ENCODE results near the gene FOXJ3.

The FOXJ3 gene

GRCh38 chr1:42168391-42168670, 166.7 kb downstream of the FOXJ3 start:
- no peaks in the 10 kb centered on the region for H3K36me3 ChIP-seq (ENCODE audit: insufficient read depth, low read length)
- H3K4me1 ChIP-seq (ENCODE audit: control insufficient read depth, insufficient read depth, low read length, unreplicated experiment): peaks cover 6% of the 10 kb centered on the region
- no peak overlapping the region for H3K27ac ChIP-seq (ENCODE audit: low read depth, low read length)
- no peaks in the 10 kb centered on the region for H3K27me3 ChIP-seq (ENCODE audit: insufficient read depth, low read length)
- H2AFZ ChIP-seq (ENCODE audit: low read length, unreplicated experiment): no peak overlapping the region
- no peaks in the 10 kb centered on the region for H3K79me2 ChIP-seq (ENCODE audit: control insufficient read depth, insufficient read depth, low read length, unreplicated experiment)
- no peak overlapping the region for H3K4me3 ChIP-seq (ENCODE audit: low read depth, low read length)

DNA sequence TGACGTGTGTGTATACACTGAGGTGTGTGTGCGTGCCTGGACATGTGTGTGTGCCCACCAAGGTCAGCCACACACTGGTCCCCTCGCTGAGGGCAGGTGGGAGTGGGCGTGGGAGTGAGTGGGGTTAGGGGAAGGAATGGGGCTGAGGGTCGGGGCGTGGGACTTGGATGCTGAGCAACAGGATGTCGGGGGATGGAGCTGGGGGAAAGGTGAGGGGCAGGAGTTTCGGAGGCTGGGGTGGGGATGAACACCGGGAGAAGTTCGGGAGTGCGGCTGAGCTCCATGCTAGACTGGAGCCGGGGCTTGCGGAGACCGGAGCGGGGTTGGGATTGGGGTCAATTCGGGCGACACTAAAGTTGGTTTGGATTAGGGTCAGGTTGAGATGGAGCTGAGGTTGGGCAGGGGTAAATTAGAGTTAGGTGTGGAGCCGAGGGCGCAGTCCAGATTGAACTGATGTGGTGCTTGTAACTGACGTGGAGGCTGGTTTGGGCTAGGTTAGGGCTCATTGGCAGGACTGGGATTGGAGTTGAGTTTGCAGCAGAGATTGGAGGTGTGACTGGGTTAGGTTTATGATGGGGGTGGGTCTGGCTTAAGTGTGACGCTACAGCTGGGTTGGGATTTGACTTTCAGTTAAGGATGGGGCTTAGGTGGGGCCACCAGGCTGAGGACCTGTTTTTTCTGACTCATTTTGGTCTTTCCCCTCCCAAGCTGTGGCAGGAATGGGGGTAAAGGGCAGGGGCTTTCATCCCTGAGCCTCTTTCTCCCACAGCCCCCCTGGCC, 167.2 kb downstream of the FOXJ3 start:
- H3K79me2 ChIP-seq (ENCODE audit: control insufficient read depth, insufficient read depth, low read length, unreplicated experiment): no peaks in the 10 kb centered on the region
- no peaks in the 10 kb centered on the region for H3K36me3 ChIP-seq (ENCODE audit: insufficient read depth, low read length)
- no peak overlapping the region for H3K4me3 ChIP-seq (ENCODE audit: low read depth, low read length)
- no peak overlapping the region for H2AFZ ChIP-seq (ENCODE audit: low read length, unreplicated experiment)
- H3K27me3 ChIP-seq (ENCODE audit: insufficient read depth, low read length): peaks cover 3% of the 10 kb centered on the region; the same call in 1 of the 2 replicates
- H3K4me1 ChIP-seq (ENCODE audit: control insufficient read depth, insufficient read depth, low read length, unreplicated experiment): peaks cover 6% of the 10 kb centered on the region
- H3K27ac ChIP-seq (ENCODE audit: low read depth, low read length): no peak overlapping the region

GRCh38 chr1:42165511-42166210, 169.4 kb downstream of the FOXJ3 start:
- Histone ChIP-seq H3K27me3 (ENCODE audit: insufficient read depth, low read length) (peaks cover 19% of the 10 kb centered on the region), H3K27ac (ENCODE audit: low read depth, low read length) (no peak overlapping the region), H2AFZ (ENCODE audit: low read length, unreplicated experiment) (no peak overlapping the region), H3K4me3 (ENCODE audit: low read depth, low read length) (no peak overlapping the region), H3K36me3 (ENCODE audit: insufficient read depth, low read length) (no peaks in the 10 kb centered on the region), H3K79me2 (ENCODE audit: control insufficient read depth, insufficient read depth, low read length, unreplicated experiment) (no peaks in the 10 kb centered on the region), H3K4me1 (ENCODE audit: control insufficient read depth, insufficient read depth, low read length, unreplicated experiment) (peaks cover 6% of the 10 kb centered on the region)

DNA sequence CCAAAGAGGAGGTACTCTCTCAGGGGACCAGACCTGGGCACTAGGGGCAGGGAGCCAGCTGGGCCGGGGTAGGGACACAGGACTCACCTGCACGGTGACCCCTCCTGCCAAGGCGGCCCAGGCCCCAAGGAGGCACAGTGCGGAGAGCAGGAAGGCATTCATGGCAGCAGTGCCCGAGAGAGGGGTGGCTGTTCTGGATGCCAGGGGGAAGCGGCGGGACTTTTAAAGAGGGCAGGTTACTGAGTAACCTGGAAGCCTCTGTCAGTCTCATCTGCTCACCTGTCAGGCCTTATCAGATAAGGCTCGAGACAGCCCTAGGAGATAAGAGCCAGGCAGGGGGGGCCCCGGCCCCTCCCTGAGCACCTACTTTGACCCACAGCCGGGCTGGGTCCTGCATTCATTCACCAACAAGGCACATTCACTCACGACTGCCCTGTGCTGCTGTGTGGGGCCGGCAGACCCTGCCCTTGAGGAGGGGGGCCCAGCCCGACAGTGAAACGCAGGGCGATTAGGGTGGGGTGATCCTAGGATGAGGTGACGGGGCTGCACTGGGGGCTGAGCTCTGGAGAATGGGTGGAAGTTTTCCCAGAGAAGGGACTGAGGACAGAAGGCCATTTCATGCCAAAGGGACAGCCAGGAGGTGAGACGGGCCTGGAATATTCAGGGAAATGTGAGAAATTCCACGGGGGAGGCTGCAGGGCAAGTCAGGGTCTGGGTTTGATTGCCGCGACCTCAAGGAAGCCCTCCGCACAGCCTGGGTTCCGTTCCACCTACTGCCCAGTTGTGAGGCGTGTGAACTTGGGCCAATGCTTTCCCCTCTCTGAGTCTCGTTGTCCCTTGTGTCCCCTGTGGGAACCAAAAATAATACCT, 170.2 kb downstream of the FOXJ3 start, which contains the start of gene GUCA2A:
Gene GUCA2A (minus strand): TSS at position 195 of the 870 bp plus-strand sequence. CDS start 33 bp downstream, at position 162.
- Histone ChIP-seq H3K27ac (ENCODE audit: low read depth, low read length) (no peak within 1 kb of the TSS), H3K4me1 (ENCODE audit: control insufficient read depth, insufficient read depth, low read length, unreplicated experiment) (peaks cover 6% of the 10 kb centered on the region), H2AFZ (ENCODE audit: low read length, unreplicated experiment) (no peak within 1 kb of the TSS), H3K36me3 (ENCODE audit: insufficient read depth, low read length) (no peaks in the 10 kb centered on the region), H3K27me3 (ENCODE audit: insufficient read depth, low read length) (peaks cover 28% of the 10 kb centered on the region), H3K4me3 (ENCODE audit: low read depth, low read length) (no peak within 1 kb of the TSS), H3K79me2 (ENCODE audit: control insufficient read depth, insufficient read depth, low read length, unreplicated experiment) (no peaks in the 10 kb centered on the region)

DNA sequence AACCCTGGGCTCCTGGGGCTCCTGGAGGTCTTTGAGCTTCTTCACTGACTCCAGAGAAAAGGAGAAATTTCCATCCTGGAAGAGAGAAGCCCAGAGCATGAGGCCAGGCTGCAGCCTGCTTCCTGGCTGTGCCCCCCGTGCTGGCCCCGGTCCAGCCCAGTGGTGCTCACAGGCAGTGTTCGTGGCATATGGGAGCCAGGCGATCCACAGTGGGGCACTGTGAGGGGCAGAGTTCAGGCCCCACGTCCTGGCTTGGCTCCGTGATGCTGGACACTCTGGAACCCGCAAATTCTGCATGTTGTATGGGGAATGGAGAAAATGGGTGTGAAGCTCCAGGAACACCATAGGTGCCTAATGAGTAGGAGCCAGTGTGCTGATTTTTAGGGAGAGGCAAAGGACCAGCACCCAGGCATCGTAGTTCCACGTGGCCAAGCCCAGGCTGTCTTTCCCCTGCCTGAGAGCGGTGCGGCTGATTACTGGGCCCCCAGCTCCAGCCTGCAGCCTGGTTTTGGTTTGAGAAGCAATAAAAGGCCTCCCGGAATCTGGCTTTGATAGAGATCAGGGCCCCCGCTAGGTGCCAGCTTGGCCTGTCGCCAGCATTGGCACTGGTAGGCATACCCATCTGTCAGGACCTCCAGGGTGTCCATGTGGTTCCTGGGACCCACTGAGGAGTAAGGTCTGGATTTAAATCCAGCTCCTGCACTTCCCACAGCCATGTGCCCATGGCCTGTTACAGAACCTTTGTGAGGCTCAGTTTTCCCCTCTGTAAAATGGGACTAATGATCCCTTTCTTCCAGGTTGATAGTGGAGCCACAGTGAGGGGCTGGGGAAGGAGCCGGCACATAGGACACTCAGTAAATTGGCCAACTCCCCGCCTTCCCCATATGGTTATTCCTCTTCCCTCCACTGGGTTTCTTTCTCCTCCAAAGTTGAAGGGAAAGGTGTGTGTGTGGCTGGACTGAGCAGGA, 171.2 kb downstream of the FOXJ3 start:
- Histone ChIP-seq H3K36me3 (ENCODE audit: insufficient read depth, low read length) (no peaks in the 10 kb centered on the region), H2AFZ (ENCODE audit: low read length, unreplicated experiment) (no peak overlapping the region), H3K79me2 (ENCODE audit: control insufficient read depth, insufficient read depth, low read length, unreplicated experiment) (no peaks in the 10 kb centered on the region), H3K4me1 (ENCODE audit: control insufficient read depth, insufficient read depth, low read length, unreplicated experiment) (peaks cover 6% of the 10 kb centered on the region), H3K27ac (ENCODE audit: low read depth, low read length) (no peak overlapping the region), H3K27me3 (ENCODE audit: insufficient read depth, low read length) (peaks cover 35% of the 10 kb centered on the region), H3K4me3 (ENCODE audit: low read depth, low read length) (no peak overlapping the region)

DNA sequence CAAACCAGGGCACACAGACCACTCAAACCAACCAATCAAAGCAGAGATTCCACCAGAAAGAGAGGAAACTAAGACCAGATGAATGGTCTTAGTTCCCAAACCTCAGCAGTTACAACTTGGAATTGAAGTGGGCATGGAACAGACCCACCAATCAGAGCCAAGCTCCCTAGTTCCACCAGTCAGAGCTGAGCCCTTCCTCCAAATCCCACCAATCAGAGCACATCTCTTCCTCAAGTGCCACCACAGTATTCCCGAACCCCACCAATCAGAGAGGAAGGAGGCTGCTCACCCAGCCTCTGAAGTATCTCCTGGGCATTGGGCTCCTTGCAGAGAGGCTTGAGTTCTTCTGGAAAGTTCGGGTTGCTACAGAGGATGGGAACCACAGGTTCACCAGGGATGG, 171.9 kb downstream of the FOXJ3 start:
- Histone ChIP-seq H3K27me3 (ENCODE audit: insufficient read depth, low read length) (peaks cover 35% of the 10 kb centered on the region), H3K4me3 (ENCODE audit: low read depth, low read length) (no peak overlapping the region), H3K27ac (ENCODE audit: low read depth, low read length) (no peak overlapping the region), H3K4me1 (ENCODE audit: control insufficient read depth, insufficient read depth, low read length, unreplicated experiment) (peaks cover 6% of the 10 kb centered on the region), H3K36me3 (ENCODE audit: insufficient read depth, low read length) (no peaks in the 10 kb centered on the region), H2AFZ (ENCODE audit: low read length, unreplicated experiment) (no peak overlapping the region), H3K79me2 (ENCODE audit: control insufficient read depth, insufficient read depth, low read length, unreplicated experiment) (no peaks in the 10 kb centered on the region)

GRCh38 chr1:42162181-42162580, 172.9 kb downstream of the FOXJ3 start:
- Histone ChIP-seq H3K79me2 (ENCODE audit: control insufficient read depth, insufficient read depth, low read length, unreplicated experiment) (no peaks in the 10 kb centered on the region), H3K36me3 (ENCODE audit: insufficient read depth, low read length) (no peaks in the 10 kb centered on the region), H3K4me1 (ENCODE audit: control insufficient read depth, insufficient read depth, low read length, unreplicated experiment) (peaks cover 6% of the 10 kb centered on the region), H2AFZ (ENCODE audit: low read length, unreplicated experiment) (no peak overlapping the region), H3K27me3 (ENCODE audit: insufficient read depth, low read length) (peaks cover 35% of the 10 kb centered on the region), H3K27ac (ENCODE audit: low read depth, low read length) (no peak overlapping the region), H3K4me3 (ENCODE audit: low read depth, low read length) (no peak overlapping the region)

DNA sequence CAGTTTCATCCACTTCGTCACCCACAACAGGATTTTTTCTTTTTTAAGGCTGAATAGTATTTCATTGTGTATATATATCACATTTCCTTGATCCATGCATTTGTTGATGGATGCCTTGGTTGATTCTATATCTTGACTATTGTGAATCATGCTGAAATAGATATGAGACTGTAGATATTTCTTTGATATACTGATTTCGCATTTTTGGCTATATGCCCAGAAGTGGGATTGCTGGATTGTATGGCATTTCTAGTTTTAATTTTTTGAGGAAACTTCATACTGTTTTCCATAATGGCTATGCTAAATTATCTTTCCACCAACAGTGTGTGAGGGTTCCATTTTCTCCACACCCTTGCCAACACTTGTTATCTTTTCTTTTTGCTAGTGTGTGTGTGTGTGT, 176.8 kb downstream of the FOXJ3 start:
- Histone ChIP-seq H3K79me2 (ENCODE audit: control insufficient read depth, insufficient read depth, low read length, unreplicated experiment) (no peaks in the 10 kb centered on the region), H3K4me3 (ENCODE audit: low read depth, low read length) (no peak overlapping the region), H3K27me3 (ENCODE audit: insufficient read depth, low read length) (peaks cover 44% of the 10 kb centered on the region), H3K36me3 (ENCODE audit: insufficient read depth, low read length) (no peaks in the 10 kb centered on the region), H2AFZ (ENCODE audit: low read length, unreplicated experiment) (no peak overlapping the region), H3K27ac (ENCODE audit: low read depth, low read length) (no peak overlapping the region), H3K4me1 (ENCODE audit: control insufficient read depth, insufficient read depth, low read length, unreplicated experiment) (no peaks in the 10 kb centered on the region)

DNA sequence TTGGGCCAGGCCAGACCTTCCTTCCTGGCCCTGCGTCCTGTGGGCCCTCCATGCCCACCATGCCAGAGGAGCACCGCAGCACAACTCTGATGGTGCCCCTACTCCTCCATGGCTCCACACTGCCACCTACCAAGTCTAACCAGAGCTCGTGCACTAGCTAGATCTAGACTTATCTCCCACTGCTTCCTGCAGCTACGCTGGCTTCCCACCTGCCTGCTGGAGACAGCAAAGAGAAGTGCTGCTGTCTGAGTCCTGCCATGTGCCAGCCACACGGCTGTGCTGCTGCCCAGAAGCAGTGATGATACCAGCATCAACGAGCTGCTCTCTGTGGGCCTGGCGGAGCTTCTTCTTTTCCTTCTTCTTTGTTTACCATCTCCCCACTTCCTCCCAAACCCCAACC, 177.4 kb downstream of the FOXJ3 start:
- Histone ChIP-seq H3K27me3 (ENCODE audit: insufficient read depth, low read length) (peaks cover 41% of the 10 kb centered on the region), H3K4me3 (ENCODE audit: low read depth, low read length) (no peak overlapping the region), H3K27ac (ENCODE audit: low read depth, low read length) (no peak overlapping the region), H3K4me1 (ENCODE audit: control insufficient read depth, insufficient read depth, low read length, unreplicated experiment) (no peaks in the 10 kb centered on the region), H3K79me2 (ENCODE audit: control insufficient read depth, insufficient read depth, low read length, unreplicated experiment) (no peaks in the 10 kb centered on the region), H3K36me3 (ENCODE audit: insufficient read depth, low read length) (no peaks in the 10 kb centered on the region), H2AFZ (ENCODE audit: low read length, unreplicated experiment) (no peak overlapping the region)

GRCh38 chr1:42155362-42155761, 179.7 kb downstream of the FOXJ3 start:
- Histone ChIP-seq H3K27me3 (ENCODE audit: insufficient read depth, low read length) (peaks cover 44% of the 10 kb centered on the region), H3K79me2 (ENCODE audit: control insufficient read depth, insufficient read depth, low read length, unreplicated experiment) (no peaks in the 10 kb centered on the region), H3K27ac (ENCODE audit: low read depth, low read length) (no peak overlapping the region), H3K4me3 (ENCODE audit: low read depth, low read length) (no peak overlapping the region), H3K4me1 (ENCODE audit: control insufficient read depth, insufficient read depth, low read length, unreplicated experiment) (no peaks in the 10 kb centered on the region), H3K36me3 (ENCODE audit: insufficient read depth, low read length) (no peaks in the 10 kb centered on the region), H2AFZ (ENCODE audit: low read length, unreplicated experiment) (no peak overlapping the region)
